ENCODE data around the gene NRXN3.

DNA sequence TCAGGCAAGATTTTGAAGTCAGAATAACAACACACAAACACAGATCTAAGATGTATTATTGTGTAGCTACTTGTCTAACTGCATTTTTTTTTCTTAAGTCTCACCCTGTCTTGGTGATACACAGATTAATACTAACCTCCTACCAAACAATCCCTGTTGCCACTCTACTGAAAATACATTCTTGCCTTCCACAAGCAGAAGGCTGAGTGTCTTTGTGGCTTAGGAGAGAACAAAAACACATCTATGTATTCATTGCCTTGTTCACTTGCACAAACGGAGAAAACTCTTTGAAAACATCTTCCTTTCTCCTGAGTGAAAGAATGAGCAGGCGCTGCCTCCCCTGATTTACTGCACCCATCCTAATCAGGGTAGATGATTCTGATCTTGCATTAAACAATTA lies 1398.9 kb downstream of the NRXN3 start:
- TF ChIP-seq, protein P1, sequence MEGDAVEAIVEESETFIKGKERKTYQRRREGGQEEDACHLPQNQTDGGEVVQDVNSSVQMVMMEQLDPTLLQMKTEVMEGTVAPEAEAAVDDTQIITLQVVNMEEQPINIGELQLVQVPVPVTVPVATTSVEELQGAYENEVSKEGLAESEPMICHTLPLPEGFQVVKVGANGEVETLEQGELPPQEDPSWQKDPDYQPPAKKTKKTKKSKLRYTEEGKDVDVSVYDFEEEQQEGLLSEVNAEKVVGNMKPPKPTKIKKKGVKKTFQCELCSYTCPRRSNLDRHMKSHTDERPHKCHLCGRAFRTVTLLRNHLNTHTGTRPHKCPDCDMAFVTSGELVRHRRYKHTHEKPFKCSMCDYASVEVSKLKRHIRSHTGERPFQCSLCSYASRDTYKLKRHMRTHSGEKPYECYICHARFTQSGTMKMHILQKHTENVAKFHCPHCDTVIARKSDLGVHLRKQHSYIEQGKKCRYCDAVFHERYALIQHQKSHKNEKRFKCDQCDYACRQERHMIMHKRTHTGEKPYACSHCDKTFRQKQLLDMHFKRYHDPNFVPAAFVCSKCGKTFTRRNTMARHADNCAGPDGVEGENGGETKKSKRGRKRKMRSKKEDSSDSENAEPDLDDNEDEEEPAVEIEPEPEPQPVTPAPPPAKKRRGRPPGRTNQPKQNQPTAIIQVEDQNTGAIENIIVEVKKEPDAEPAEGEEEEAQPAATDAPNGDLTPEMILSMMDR (IDR thresholded peaks at IDR 0.05): no peak
- TF ChIP-seq POLR2A (IDR thresholded peaks at IDR 0.05): no peak

Data from stomach (tissue), 4 donors.